ENCODE data around the gene BSPRY. TPM values are rescaled to one million over a fixed set of nuclear protein-coding genes. Genes with fewer than 3 reads are reported as not detected.

The BSPRY gene
- total and polyA plus RNA-seq, 2 of the 13 experiments (the other 11 are each of a cell fraction or from before 2014, with no cell fraction given), result 0.09 to 0.26 TPM

DNA sequence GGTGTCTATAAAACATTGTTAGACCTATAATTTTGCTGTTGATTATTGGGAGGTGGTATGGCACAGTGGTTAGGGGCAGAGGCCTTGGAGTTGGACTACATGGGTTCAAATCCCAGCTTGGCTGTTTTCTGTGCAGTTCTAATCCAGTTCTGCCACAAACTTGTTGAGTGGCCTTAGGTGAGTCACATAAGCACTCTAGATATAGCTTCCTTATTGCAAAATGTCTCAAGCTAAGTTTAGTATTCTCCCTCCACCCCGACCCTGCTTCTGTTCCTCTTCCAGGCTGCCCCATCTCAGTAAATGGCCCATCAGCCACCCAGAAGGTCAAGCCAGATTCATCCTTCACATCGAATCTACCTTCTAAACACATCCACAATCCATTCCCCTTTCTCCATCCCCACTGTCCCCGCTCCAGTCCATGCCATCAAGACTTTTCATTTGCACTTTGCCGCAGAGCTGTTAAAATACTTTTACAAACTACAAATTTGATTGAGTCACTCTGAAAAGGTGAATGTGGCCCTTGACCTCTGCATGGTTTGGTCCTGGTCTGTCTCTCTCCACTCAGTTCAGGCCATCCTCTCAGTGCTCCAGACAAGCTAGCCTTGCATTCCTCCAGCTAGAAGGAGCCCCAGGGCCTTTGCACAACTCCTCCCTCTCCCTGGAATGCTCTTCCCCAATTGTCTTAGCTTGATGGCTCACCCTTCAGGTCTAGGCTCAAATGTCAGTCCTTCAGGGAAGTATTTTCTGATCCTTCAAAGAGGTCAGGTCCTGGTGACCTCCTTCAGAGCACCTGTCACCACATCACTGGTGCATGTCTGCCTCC is 37.4 kb downstream of the BSPRY start (continued):
- TF ChIP-seq, protein P1, sequence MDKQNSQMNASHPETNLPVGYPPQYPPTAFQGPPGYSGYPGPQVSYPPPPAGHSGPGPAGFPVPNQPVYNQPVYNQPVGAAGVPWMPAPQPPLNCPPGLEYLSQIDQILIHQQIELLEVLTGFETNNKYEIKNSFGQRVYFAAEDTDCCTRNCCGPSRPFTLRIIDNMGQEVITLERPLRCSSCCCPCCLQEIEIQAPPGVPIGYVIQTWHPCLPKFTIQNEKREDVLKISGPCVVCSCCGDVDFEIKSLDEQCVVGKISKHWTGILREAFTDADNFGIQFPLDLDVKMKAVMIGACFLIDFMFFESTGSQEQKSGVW (CRISPR knock-in tag; IDR thresholded peaks at IDR 0.05; ENCODE audit: borderline replicate concordance), result no peak
- TF ChIP-seq ZNF263 (CRISPR knock-in tag; IDR thresholded peaks at IDR 0.05), result peak; percentile 47; the same call in 1 of the 2 replicates
- no peak for TF ChIP-seq ZNF749 (CRISPR knock-in tag; IDR thresholded peaks at IDR 0.05; ENCODE audit: borderline replicate concordance)
- 0 out of 2 replicates have a peak, but pooled peaks have one; percentile 12 for TF ChIP-seq FOXC1 (CRISPR knock-in tag; IDR thresholded peaks at IDR 0.05; ENCODE audit: borderline replicate concordance)
- TF ChIP-seq, protein P2, sequence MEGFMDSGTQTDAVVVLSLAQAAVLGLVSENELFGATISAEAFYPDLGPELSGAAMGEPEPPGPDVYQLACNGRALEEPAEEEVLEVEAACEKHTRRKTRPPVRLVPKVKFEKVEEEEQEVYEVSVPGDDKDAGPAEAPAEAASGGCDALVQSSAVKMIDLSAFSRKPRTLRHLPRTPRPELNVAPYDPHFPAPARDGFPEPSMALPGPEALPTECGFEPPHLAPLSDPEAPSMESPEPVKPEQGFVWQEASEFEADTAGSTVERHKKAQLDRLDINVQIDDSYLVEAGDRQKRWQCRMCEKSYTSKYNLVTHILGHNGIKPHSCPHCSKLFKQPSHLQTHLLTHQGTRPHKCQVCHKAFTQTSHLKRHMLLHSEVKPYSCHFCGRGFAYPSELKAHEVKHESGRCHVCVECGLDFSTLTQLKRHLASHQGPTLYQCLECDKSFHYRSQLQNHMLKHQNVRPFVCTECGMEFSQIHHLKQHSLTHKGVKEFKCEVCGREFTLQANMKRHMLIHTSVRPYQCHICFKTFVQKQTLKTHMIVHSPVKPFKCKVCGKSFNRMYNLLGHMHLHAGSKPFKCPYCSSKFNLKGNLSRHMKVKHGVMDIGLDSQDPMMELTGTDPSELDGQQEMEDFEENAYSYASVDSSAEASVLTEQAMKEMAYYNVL (CRISPR knock-in tag; IDR thresholded peaks at IDR 0.05; ENCODE audit: borderline replicate concordance), result no peak
- TF ChIP-seq SMC3 (IDR thresholded peaks at IDR 0.05; ENCODE audit: low read length), result no peak
- 0 out of 2 replicates have a peak, but pooled peaks have one; percentile 58 for TF ChIP-seq ZNF333 (CRISPR knock-in tag; IDR thresholded peaks at IDR 0.05; ENCODE audit: borderline replicate concordance)
- no peak for TF ChIP-seq IRX3 (CRISPR knock-in tag; IDR thresholded peaks at IDR 0.05; ENCODE audit: borderline replicate concordance, low read depth)
- TF ChIP-seq KLF16 (CRISPR knock-in tag; IDR thresholded peaks at IDR 0.05), result no peak
- TF ChIP-seq ZFP62 (CRISPR knock-in tag; IDR thresholded peaks at IDR 0.05), result no peak
- TF ChIP-seq, protein P3, sequence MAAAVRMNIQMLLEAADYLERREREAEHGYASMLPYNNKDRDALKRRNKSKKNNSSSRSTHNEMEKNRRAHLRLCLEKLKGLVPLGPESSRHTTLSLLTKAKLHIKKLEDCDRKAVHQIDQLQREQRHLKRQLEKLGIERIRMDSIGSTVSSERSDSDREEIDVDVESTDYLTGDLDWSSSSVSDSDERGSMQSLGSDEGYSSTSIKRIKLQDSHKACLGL (CRISPR knock-in tag; IDR thresholded peaks at IDR 0.05), result no peak
- TF ChIP-seq SP4 (CRISPR knock-in tag; IDR thresholded peaks at IDR 0.05), result peak; percentile 19; the same call in 1 of the 2 replicates
- TF ChIP-seq, protein P4, sequence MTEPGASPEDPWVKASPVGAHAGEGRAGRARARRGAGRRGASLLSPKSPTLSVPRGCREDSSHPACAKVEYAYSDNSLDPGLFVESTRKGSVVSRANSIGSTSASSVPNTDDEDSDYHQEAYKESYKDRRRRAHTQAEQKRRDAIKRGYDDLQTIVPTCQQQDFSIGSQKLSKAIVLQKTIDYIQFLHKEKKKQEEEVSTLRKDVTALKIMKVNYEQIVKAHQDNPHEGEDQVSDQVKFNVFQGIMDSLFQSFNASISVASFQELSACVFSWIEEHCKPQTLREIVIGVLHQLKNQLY (CRISPR knock-in tag; IDR thresholded peaks at IDR 0.05), result no peak
- TF ChIP-seq, protein P5, sequence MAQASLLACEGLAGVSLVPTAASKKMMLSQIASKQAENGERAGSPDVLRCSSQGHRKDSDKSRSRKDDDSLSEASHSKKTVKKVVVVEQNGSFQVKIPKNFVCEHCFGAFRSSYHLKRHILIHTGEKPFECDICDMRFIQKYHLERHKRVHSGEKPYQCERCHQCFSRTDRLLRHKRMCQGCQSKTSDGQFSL (CRISPR knock-in tag; IDR thresholded peaks at IDR 0.05), result no peak
- 0 out of 2 replicates have a peak, but pooled peaks have one; percentile 8 for TF ChIP-seq ZNF460 (CRISPR knock-in tag; IDR thresholded peaks at IDR 0.05; ENCODE audit: borderline replicate concordance)
- TF ChIP-seq ZNF75D (CRISPR knock-in tag; IDR thresholded peaks at IDR 0.05; ENCODE audit: borderline replicate concordance), result no peak
- no peak for TF ChIP-seq TCF7 (IDR thresholded peaks at IDR 0.05; ENCODE audit: low read depth)
- TF ChIP-seq ARHGAP35 (CRISPR knock-in tag; IDR thresholded peaks at IDR 0.05; ENCODE audit: borderline replicate concordance), result no peak
- TF ChIP-seq THYN1 (CRISPR knock-in tag; IDR thresholded peaks at IDR 0.05; ENCODE audit: borderline replicate concordance, low read depth), result no peak
- TF ChIP-seq ZNF558 (CRISPR knock-in tag; IDR thresholded peaks at IDR 0.05; ENCODE audit: borderline replicate concordance), result no peak
- TF ChIP-seq, protein P6, sequence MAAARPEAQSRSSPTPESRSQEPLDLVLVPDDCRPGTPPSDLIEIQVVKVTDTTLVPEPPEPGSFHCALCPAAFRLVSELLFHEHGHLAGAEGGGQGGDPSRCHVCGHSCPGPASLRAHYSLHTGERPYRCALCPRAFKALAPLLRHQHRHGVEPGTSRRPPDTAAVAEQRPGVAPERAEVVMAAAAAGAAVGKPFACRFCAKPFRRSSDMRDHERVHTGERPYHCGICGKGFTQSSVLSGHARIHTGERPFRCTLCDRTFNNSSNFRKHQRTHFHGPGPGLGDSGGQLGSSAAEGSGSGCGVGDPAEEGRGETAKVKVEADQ (CRISPR knock-in tag; IDR thresholded peaks at IDR 0.05; ENCODE audit: borderline replicate concordance), result no peak
- TF ChIP-seq, protein P7, sequence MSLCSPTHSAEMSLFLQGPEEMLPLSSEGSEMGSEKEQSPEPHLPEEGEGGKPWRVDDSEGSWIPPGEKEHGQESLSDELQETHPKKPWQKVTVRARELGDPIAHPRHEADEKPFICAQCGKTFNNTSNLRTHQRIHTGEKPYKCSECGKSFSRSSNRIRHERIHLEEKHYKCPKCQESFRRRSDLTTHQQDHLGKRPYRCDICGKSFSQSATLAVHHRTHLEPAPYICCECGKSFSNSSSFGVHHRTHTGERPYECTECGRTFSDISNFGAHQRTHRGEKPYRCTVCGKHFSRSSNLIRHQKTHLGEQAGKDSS (CRISPR knock-in tag; IDR thresholded peaks at IDR 0.05; ENCODE audit: borderline replicate concordance, low read depth), result 0 out of 2 replicates have a peak, but pooled peaks have one; percentile 64
